HG02981 (cell line): ENCODE data around the gene SLC31A2.
A peak's percentile ranks its signal among the peaks of the same experiment; 100 is the strongest.
"Not testable (repeated sequence)": the region's sequence is repeated elsewhere in the genome, so short reads cannot be mapped to it uniquely, and the experiment has no call there.

Experiments
- ATAC-seq: cut with Tn5 transposase; IDR thresholded peaks from one replicate; pipeline ENCODE4 v1.9.1; 2021; ENCODE audit warnings: mild to moderate bottlenecking, moderate library complexity; ENCODE audit not compliant: unreplicated experiment

Gene SLC31A2, protein sequence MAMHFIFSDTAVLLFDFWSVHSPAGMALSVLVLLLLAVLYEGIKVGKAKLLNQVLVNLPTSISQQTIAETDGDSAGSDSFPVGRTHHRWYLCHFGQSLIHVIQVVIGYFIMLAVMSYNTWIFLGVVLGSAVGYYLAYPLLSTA

DNA sequence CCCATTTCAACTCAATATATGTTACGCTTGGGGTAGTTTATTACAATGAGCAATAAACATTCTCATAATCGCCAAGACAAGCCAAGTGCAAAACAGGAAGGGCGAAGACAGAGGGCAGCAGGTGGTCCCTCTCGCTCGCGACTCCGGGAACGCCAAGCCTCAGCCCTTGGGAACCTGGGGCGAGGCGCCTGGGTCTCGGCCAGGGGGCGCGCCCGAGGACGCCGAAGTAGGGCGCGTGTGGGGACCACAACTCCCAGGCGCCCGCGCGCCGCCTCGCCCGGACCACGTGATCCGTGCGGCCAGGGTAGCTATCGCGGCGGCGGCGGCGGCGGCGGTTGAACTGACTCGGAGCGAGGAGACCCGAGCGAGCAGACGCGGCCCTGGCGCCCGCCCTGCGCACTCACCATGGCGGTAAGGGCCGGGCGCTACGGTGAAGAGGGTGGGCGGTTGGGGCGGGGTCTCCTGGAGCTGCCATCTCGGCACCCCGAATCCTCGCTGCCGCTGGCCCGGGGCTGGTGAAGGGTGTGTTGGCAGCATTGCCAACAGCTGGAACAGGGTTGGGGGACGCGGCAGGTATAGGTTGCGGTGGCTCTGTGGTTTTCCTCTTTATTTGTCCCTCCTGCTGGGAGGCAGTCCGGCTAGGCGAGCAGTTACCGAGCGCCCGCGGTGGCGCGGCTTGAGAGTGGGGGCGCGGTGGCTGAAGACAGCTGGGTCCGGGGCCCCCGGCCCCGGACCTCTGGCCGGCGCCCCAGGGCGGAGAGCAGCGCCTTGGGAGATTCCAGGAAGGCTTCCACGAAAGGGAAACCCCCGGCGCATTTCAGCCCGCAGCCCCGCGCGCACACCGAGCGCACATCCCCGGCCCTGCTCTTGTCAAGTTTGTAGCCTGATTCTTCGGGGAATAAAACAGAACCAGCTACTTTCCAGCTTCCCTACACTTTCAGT is at the start of gene SLC31A2:
TSS of gene SLC31A2 (plus strand) at position 338 of the 942 bp plus-strand sequence. CDS start at position 406, 68 bp downstream.
- ATAC-seq = peak; percentile 96

DNA sequence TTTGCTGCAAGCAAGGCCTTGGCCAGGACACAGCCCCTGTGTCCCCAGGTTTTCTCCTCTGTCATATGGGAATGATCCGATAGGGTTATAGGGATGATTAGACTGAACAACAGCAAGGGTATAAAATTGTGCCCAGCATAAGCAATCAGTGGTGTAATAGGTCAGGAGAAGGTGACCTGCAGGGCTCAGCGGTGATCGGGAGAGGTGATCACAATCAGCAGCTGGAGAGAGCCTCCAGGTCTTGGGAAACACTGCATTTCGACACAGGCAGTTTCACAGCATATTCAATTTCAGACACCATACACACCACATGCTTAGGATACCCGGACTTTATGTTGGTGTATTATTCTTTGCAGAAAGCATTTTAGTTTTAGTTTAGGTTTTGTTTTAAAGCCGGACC is 45.5 kb upstream of the SLC31A2 start:
- not testable (repeated sequence) for ATAC-seq

DNA sequence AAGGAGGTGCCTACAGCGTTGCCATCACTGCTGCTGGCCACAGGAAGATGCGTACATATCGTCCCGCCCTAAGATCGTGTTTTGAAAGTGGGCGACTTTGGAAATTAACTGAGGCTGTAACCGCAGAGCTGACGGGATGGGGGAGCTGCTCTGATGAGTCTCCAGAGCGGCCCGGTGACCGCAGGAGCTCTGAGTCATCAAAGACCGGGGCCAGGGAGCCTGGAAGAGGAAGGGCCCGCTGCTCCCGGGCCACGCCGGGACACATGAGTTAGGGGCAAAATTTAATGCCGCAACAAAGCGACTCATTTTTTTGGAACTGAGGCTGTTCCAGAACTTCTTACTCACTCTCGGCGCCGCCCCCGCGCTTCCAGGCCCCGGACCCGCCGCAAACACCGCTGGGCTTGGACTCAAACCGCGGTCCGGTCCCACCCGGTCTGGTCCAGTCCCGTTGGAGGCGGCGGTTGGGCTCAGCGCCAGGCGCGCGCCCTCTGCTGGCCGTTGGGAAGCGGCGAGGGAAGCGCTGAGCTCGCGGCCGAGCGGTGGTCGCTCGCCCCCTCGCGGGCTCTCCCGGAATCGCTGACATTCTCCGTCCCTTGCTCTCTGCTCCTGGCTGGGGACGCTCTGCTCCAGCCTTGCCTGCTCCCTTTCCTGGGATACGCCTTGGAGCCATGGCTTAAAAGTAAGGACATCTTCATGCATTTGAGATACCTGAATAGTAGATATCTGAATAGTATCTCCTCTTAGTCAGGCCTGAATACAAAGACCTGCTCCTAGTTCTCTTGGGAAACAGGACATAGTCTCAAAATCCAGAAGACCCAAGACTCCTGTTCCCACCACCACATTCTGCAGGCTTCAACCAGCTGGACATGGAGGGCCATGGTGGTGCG is 39.5 kb upstream of the SLC31A2 start:
- peak; percentile 66 for ATAC-seq

DNA sequence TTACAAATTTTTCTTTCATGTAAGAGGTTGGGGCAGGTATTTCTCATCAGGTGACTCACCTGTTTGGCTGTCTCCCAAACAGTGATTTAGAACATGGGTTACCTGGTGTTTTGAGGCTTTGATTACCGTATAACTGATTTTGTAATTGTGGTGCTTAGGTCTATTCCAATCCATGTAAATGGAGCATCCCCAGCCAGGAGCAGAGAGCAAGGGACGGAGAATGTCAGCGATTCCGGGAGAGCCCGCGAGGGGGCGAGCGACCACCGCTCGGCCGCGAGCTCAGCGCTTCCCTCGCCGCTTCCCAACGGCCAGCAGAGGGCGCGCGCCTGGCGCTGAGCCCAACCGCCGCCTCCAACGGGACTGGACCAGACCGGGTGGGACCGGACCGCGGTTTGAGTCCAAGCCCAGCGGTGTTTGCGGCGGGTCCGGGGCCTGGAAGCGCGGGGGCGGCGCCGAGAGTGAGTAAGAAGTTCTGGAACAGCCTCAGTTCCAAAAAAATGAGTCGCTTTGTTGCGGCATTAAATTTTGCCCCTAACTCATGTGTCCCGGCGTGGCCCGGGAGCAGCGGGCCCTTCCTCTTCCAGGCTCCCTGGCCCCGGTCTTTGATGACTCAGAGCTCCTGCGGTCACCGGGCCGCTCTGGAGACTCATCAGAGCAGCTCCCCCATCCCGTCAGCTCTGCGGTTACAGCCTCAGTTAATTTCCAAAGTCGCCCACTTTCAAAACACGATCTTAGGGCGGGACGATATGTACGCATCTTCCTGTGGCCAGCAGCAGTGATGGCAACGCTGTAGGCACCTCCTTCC is 37.9 kb upstream of the SLC31A2 start:
- peak; percentile 54 for ATAC-seq

DNA sequence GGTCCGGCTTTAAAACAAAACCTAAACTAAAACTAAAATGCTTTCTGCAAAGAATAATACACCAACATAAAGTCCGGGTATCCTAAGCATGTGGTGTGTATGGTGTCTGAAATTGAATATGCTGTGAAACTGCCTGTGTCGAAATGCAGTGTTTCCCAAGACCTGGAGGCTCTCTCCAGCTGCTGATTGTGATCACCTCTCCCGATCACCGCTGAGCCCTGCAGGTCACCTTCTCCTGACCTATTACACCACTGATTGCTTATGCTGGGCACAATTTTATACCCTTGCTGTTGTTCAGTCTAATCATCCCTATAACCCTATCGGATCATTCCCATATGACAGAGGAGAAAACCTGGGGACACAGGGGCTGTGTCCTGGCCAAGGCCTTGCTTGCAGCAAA is 32.0 kb upstream of the SLC31A2 start:
- not testable (repeated sequence) for ATAC-seq

DNA sequence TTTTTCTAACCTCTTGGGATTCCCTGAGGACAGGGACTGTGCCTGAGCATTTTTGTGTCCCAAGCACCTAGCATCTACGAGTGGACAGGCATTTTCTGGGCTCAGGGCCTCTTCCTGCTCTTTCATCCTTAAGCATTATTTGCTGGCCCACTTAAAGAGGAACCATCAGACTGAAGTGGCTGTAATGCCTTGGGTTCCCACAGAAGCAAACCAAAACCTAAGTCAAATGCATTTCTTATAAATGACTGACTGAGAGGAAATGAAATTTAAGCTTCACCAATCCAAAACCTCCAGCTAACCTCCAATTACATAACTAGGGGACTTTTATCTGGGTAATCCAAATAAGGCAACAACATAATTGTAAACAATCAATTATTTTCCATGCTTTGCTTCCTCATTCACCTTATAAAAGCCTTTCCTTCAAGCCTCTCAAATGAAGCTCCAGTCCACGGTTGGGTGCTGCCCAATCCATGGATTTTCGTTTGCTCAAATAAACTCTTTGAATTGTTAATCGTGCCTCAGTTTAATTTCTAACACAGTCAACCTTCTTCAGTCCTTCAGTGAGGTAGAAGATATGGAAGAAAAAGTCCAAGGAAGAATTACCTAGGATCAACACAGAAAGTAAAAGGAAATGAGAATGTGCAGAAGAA is 25.3 kb upstream of the SLC31A2 start:
- no peak for ATAC-seq

DNA sequence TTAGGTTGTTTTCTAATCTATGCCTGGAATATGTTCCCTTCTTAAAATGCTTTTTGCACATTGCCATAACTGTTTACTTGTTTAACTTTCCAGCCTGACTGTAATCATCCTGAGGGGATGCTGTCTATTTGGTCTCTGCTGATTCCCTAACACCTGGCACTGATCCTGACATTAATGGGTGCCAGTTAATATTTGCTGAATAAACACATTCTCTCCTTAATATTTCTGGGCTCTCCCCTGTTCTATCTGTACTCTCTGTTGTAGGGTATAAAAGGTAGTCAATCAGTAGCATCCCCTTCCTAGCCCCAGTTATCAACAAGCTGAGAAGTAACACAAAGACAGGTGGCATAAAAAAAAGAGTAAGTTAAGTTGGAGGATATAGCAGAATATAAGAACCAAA is 21.3 kb upstream of the SLC31A2 start:
- no peak for ATAC-seq

DNA sequence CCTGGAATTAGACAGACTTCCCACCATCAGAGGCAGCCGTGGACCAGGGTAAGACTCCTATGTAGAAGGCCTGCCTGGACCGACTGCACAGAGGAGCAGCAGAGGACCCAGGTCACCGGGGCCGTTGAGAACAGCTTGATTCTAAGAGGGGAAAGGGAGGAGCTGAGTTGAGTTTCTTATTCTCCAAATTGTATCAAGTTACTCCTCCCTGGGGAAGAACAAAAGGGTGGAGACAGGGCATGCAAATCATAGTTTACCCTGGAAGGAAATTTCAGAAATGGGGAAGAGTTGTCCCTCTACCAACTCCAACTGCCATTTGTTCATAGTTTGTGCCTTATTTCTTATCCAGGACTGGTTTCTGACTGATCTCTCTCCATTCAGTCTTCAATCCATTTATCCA is 20.9 kb upstream of the SLC31A2 start:
- no peak for ATAC-seq

DNA sequence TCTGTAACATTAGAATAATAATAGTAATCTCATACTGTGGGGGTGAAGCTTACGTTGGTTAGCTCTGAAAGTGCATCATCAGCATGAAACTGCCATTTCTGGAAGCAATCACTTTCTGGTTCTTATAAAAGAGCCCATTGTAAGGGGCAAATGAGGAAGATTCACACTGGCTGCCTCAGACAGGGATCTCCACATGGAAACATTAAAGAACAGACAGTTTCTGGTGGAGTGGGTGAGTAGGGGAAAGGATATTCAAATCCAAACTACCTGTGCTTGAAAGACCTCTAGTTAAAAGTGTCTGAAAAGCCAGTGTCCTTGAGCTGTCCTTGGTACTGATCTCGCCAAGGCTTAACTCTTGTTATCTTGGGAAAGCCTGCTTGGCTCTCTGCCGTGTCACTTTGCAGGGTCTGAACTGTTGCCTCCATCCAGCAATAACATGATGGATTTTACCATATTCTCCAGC is 19.1 kb upstream of the SLC31A2 start:
- ATAC-seq = no peak

DNA sequence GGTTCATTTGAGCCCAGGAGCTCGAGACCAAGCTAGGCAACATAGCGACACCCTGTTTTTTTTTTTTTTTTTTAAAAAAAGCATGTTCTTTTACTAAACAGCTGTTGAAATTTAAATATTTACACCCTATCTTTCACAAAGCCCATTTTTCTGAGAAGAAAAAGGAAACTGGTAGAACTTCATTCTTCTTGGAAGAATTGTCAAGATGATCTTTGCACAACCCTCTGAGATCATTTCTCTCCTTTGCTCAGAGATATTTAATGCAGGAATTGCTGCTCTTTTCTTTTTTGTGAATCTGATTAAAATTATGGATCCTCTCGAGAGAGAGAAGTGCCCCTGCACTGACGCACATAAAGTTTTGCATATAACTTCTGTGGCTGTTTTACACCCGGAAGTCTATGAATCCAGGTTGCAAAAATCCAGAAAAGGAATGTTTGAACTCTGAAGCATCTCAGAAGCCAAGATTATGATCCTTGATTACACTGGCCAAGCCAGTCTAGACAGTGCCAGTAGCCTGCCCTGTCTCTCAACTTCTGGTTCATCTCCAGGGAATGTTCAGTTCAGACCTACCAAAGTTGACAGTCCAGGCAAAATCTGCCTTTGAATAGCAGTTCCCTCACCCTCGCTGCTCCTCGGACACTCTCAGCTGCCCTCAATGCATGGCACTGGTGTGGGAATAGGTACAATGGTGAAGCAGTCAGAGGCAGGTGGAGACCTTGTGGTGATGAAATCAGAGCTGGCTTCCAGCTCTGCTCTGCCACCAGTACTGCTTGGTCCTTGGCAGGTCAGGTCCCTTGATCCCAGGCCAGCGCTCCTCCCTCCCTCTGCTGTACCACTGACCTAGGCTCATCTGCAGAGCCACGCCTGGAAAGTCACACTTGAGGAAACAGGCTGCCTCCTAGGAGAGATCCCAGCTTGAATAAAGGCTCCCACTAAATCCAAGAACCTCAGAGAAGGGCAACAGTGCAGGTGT is 13.3 kb upstream of the SLC31A2 start:
- ATAC-seq = no peak

DNA sequence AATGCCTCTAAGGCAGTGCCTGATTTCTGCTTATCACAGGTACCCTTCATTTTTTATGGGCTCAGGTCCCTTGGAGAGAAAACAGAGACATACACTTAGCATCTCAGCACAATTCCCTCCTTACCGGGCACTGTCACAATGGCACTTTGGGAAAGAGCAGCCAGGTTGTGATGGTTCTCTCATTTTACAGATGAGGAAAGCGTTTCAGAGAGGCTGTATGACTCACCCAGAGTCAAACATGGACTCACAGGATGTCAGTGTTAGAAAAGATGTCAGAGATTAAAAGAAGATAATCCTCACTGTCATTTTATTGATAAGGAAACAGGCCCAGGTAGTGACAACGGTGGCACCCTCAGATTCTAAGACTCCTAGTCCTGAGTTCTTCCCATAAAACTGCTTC is 12.0 kb upstream of the SLC31A2 start:
- ATAC-seq = no peak

DNA sequence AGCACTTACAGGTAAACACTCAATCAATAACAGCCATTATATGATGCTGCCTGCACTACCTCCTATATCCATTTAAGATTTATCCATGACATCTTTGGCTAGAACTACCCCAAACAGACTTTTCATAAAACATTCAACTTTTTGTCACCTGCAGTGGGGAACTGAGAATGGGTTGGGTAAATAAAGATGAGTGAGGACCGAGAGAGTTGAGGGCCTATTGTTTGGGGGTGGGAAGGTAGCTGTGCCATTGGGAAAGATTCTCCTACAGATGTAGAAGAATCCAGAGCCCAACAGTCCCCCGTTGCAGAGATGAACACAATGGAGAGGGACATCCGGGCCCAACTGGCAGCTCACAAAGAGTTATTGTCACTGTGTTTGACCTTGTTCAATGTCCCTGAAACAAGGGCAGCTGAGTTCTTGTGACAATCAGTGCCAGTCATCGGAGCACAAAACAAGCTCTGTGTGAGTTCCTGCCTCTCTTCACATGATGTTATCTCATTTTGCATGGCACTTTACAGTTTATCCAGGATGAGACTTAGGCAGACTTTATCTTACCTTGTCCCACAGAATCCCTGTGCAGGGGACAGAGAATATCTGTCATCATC is 11.5 kb upstream of the SLC31A2 start:
- ATAC-seq = no peak

DNA sequence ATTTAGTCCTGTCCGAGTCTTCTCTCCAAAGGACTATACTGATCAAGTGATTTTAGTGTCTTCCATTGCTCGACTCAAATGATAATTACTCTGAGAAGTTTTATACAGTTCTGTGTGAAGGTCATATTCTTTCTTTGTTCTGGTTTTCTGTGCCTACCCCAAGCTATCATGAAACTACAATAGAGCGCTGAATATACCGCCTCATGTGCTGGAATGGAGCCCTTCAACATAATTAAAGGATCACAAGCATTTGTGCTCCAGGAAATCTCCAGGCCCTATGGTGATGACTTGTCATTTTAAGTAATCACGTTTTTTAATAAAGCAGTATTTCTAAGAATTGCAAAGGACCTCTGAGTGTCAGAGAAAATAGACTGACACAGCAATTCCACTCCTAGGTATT is 10.9 kb upstream of the SLC31A2 start:
- ATAC-seq = no peak

DNA sequence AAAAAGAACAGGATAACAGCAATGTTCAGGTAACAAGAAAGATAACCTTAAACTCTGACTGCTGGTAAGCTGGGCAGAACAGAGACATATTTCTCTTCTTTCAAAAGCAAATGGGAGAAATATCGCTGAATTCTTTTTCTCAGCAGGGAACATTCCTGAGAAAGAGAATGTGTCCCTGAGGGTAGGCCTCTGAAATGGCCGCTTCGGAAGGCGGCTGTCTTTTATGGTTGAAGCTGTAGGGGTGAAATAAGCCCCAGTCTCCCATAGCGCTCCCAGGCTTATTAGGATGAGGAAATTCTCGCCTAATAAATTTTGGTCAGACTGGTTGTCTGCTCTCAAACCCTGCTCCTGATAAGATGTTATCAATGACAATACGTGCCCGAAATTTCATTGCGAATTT is 9.9 kb upstream of the SLC31A2 start:
- not testable (repeated sequence) for ATAC-seq

DNA sequence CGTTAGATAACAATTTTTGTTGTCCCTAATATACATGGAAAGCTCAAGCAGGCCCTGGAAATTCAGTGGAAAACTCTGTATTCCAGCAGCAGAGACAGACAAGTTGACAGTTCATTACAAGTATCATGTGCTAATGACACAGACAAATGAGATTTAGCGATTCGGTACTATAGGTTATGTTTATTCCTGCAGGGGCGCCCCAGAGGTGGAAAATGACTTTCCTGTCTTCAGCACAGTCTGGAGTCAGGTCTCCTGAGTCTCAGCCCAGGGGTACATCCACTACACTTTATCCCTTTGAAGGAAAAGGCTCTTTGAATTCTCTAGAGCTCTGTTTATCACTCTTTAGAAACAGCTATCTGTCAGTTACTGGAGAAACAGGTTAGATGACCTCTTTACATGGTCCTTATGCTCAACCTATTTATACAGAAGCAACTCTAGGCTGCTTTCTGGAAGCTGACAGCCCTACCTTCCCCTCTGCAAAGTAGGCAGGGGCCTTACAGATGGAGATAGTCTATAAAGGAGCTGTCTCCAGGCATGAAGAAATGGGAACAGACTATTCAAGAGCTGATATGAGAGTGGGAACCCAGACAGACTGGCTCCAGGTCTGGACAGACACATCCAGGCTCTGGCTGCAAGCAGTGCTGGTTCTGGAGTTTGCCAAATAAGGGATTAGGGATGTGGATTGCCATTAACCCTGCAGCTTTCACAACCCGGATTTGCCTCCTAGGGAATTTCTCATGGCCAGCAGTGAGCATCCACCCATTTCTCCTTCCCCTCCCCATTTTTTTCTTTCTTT is 7.2 kb upstream of the SLC31A2 start:
- no peak for ATAC-seq

DNA sequence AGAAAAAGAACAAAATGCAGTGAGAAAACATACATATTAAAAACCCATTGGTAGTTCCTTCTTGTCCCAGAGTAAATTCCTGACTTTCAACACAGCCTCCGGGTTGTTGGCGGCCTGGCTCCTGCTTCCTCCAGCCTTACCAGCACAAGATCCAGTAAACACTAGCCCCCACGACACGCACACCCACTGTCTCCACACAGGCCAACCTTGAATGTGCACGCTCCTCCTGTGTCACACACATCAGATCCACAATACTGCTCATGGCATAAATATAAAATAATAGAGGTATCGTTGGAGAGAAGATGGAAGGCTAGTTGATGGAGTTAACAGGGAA is 2.5 kb upstream of the SLC31A2 start:
- no peak for ATAC-seq

DNA sequence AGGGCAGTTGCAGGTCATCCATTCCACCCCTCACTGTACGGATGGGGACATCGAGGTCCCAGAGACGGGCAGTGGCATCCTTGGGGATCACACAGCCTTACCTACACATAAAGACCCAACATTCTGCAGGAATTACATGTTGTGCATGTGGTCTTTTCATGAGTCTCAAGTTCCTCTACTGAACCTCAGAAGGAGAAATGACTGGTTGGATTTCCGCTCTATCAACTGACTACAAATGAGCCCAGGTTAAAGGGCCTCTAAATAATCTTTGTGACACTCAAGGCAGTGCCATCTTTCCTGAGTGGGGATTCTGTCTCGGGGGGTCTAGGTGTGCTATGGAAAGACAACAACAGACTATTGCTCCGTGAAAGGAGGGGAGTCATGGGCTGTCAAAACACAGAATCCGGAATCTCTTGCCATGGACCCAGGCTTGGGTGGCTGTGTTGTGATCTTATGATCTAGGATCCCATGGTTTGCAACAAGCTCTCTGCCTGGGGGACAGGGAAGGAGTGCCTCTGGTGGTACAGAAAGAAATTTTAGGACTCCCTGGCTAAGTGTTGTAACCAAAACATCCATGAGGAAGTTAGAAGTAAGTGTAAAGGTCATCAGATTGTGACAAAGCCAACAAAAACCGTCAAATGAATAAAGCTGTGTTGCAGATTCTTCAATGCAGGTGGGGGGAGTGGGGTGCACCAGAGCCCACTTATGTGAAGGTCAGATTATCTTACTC is 1.9 kb upstream of the SLC31A2 start:
- no peak for ATAC-seq
